Measurements from ENCODE around the gene C16orf90. TPM values are rescaled to one million over a fixed set of nuclear protein-coding genes. Genes with fewer than 3 reads are reported as not detected.

Gene C16orf90
- total RNA-seq (ENCODE audit: low replicate concordance): not detected in 2 replicates

- H3K4me3 ChIP-seq (ENCODE audit: low read depth, low read length): no peak within 1 kb of the TSS
- no peak for TF ChIP-seq CTCF (IDR thresholded peaks at IDR 0.05; ENCODE audit: insufficient read depth, low read length)
- DNase-seq (ENCODE audit: low read depth): no peak
These were observed at the start of gene C16orf90 for GRCh38 chr16:3495176-3495575. C16orf90 (minus strand) TSS chr16:3495489; CDS start chr16:3495421, 68 bp downstream.

- no peak for DNase-seq (ENCODE audit: low read depth)
- TF ChIP-seq CTCF (IDR thresholded peaks at IDR 0.05; ENCODE audit: insufficient read depth, low read length): no peak
- H3K4me3 ChIP-seq (ENCODE audit: low read depth, low read length): no peak overlapping the region
These were observed 47.5 kb upstream of the C16orf90 start for GRCh38 chr16:3542601-3543373.

- no peak for TF ChIP-seq CTCF (IDR thresholded peaks at IDR 0.05; ENCODE audit: insufficient read depth, low read length)
- no peak overlapping the region for H3K4me3 ChIP-seq (ENCODE audit: low read depth, low read length)
- DNase-seq (ENCODE audit: low read depth): no peak
These were observed 46.4 kb upstream of the C16orf90 start for GRCh38 chr16:3541527-3542155.

- no peak overlapping the region for H3K4me3 ChIP-seq (ENCODE audit: low read depth, low read length)
- no peak for TF ChIP-seq CTCF (IDR thresholded peaks at IDR 0.05; ENCODE audit: insufficient read depth, low read length)
- DNase-seq (ENCODE audit: low read depth): no peak
These were observed 42.9 kb upstream of the C16orf90 start for GRCh38 chr16:3538222-3538621.

GRCh38 chr16:3536851-3537250 lies 41.6 kb upstream of the C16orf90 start:
- peak; percentile 30 for DNase-seq (ENCODE audit: low read depth)
- no peak for TF ChIP-seq CTCF (IDR thresholded peaks at IDR 0.05; ENCODE audit: insufficient read depth, low read length)
- no peak overlapping the region for H3K4me3 ChIP-seq (ENCODE audit: low read depth, low read length)

- peak; percentile 80 for DNase-seq (ENCODE audit: low read depth)
- TF ChIP-seq CTCF (IDR thresholded peaks at IDR 0.05; ENCODE audit: insufficient read depth, low read length): no peak
- H3K4me3 ChIP-seq (ENCODE audit: low read depth, low read length): no peak overlapping the region
These were observed 41.0 kb upstream of the C16orf90 start for GRCh38 chr16:3536271-3536731.
